Measurements from ENCODE around the gene UQCR11.

Gene UQCR11

GRCh38 chr19:1598777-1599459 lies 6.3 kb downstream of the UQCR11 start:
- TF ChIP-seq GATA3 (IDR thresholded peaks at IDR 0.05; ENCODE audit: low read depth, low read length): no peak
- no peak for TF ChIP-seq GATA2 (IDR thresholded peaks at IDR 0.05; ENCODE audit: low read depth, low read length)

GRCh38 chr19:1593501-1593772 lies 11.8 kb downstream of the UQCR11 start:
- TF ChIP-seq GATA3 (IDR thresholded peaks at IDR 0.05; ENCODE audit: low read depth, low read length) (no peak), GATA2 (IDR thresholded peaks at IDR 0.05; ENCODE audit: low read depth, low read length) (no peak)

GRCh38 chr19:1592755-1593500 lies 12.3 kb downstream of the UQCR11 start, which contains the start of gene MBD3:
TSS of gene MBD3 (minus strand) at chr19:1592865. CDS start at chr19:1592631, 234 bp downstream.
- TF ChIP-seq GATA2 (IDR thresholded peaks at IDR 0.05; ENCODE audit: low read depth, low read length): no peak
- no peak for TF ChIP-seq GATA3 (IDR thresholded peaks at IDR 0.05; ENCODE audit: low read depth, low read length)

GRCh38 chr19:1592024-1592754 lies 13.1 kb downstream of the UQCR11 start:
- TF ChIP-seq GATA3 (IDR thresholded peaks at IDR 0.05; ENCODE audit: low read depth, low read length) (no peak), GATA2 (IDR thresholded peaks at IDR 0.05; ENCODE audit: low read depth, low read length) (no peak; the same call in 1 of the 2 replicates)

- TF ChIP-seq GATA3 (IDR thresholded peaks at IDR 0.05; ENCODE audit: low read depth, low read length): no peak
- TF ChIP-seq GATA2 (IDR thresholded peaks at IDR 0.05; ENCODE audit: low read depth, low read length): no peak
Observed at GRCh38 chr19:1591421-1592023, 13.7 kb downstream of the UQCR11 start.

GRCh38 chr19:1590641-1591397 lies 14.4 kb downstream of the UQCR11 start:
- TF ChIP-seq GATA3 (IDR thresholded peaks at IDR 0.05; ENCODE audit: low read depth, low read length) (no peak), GATA2 (IDR thresholded peaks at IDR 0.05; ENCODE audit: low read depth, low read length) (no peak)

GRCh38 chr19:1587872-1588271 lies 17.4 kb downstream of the UQCR11 start:
- TF ChIP-seq GATA2 (IDR thresholded peaks at IDR 0.05; ENCODE audit: low read depth, low read length): no peak
- no peak for TF ChIP-seq GATA3 (IDR thresholded peaks at IDR 0.05; ENCODE audit: low read depth, low read length)

GRCh38 chr19:1585243-1585580 lies 20.1 kb downstream of the UQCR11 start:
- TF ChIP-seq GATA2 (IDR thresholded peaks at IDR 0.05; ENCODE audit: low read depth, low read length): no peak
- no peak for TF ChIP-seq GATA3 (IDR thresholded peaks at IDR 0.05; ENCODE audit: low read depth, low read length)

- TF ChIP-seq GATA3 (IDR thresholded peaks at IDR 0.05; ENCODE audit: low read depth, low read length): no peak
- no peak for TF ChIP-seq GATA2 (IDR thresholded peaks at IDR 0.05; ENCODE audit: low read depth, low read length)
Observed at GRCh38 chr19:1584500-1585242, 20.6 kb downstream of the UQCR11 start.

GRCh38 chr19:1582201-1582600 lies 23.1 kb downstream of the UQCR11 start:
- TF ChIP-seq GATA2 (IDR thresholded peaks at IDR 0.05; ENCODE audit: low read depth, low read length) (no peak), GATA3 (IDR thresholded peaks at IDR 0.05; ENCODE audit: low read depth, low read length) (no peak)

- TF ChIP-seq GATA2 (IDR thresholded peaks at IDR 0.05; ENCODE audit: low read depth, low read length) (no peak), GATA3 (IDR thresholded peaks at IDR 0.05; ENCODE audit: low read depth, low read length) (no peak)
Observed at GRCh38 chr19:1580957-1581356, 24.3 kb downstream of the UQCR11 start.

- TF ChIP-seq GATA3 (IDR thresholded peaks at IDR 0.05; ENCODE audit: low read depth, low read length) (no peak), GATA2 (IDR thresholded peaks at IDR 0.05; ENCODE audit: low read depth, low read length) (no peak)
Observed at GRCh38 chr19:1580382-1580781, 24.9 kb downstream of the UQCR11 start.

GRCh38 chr19:1579222-1579621 lies 26.0 kb downstream of the UQCR11 start:
- TF ChIP-seq GATA3 (IDR thresholded peaks at IDR 0.05; ENCODE audit: low read depth, low read length) (no peak), GATA2 (IDR thresholded peaks at IDR 0.05; ENCODE audit: low read depth, low read length) (no peak)
